ENCODE measurements around the gene ERG28.
A peak's percentile ranks its signal among the peaks of the same experiment; 100 is the strongest.

The ERG28 gene

DNA sequence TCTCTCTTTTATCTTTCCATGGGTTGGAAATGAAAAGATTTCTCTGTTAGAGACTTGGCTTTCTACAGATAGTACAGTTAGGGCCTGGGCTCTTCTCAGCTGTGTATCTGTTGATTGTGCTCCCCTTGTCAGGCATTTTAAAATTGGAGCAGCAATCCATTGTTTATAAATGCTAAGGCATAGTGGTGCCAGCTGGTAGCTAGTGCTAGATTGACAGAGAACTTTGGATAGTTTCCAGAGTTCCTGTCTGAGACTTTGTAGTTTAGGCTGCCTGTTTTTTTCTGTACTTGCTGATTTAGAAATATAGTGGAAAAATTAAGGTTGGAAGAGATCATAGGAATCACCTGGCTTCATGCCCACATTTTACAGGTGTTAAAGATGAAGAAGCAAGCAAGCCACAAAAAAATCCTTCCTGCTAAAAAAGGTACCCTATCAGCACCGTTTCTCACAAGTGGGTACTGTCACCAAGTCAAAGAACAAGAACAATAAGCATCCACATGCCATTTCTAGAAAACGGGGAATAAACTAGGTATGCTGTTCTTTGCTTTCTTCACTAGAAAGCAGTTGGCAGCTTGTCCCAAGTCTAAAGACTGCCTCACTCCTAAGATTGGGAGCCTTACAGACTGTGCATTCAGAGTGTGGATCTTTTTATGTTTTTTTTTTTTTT lies 6.6 kb upstream of the ERG28 start:
- H4K20me1 ChIP-seq (ENCODE audit: insufficient read depth) = no peaks in the 10 kb centered on the region
- no peaks in the 10 kb centered on the region for H3K4me1 ChIP-seq (ENCODE audit: low read depth, poor library complexity, severe bottlenecking)
- no peak overlapping the region for H3K4me3 ChIP-seq (IDR thresholded peaks at IDR 0.05; ENCODE audit: insufficient read depth, low read depth, low read length)
- no peak overlapping the region for H2AFZ ChIP-seq (ENCODE audit: low read depth)
- no peak overlapping the region for H3K27ac ChIP-seq
- H3K36me3 ChIP-seq (ENCODE audit: insufficient read depth) = no peaks in the 10 kb centered on the region
- TF ChIP-seq, protein P1, sequence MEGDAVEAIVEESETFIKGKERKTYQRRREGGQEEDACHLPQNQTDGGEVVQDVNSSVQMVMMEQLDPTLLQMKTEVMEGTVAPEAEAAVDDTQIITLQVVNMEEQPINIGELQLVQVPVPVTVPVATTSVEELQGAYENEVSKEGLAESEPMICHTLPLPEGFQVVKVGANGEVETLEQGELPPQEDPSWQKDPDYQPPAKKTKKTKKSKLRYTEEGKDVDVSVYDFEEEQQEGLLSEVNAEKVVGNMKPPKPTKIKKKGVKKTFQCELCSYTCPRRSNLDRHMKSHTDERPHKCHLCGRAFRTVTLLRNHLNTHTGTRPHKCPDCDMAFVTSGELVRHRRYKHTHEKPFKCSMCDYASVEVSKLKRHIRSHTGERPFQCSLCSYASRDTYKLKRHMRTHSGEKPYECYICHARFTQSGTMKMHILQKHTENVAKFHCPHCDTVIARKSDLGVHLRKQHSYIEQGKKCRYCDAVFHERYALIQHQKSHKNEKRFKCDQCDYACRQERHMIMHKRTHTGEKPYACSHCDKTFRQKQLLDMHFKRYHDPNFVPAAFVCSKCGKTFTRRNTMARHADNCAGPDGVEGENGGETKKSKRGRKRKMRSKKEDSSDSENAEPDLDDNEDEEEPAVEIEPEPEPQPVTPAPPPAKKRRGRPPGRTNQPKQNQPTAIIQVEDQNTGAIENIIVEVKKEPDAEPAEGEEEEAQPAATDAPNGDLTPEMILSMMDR (conservative IDR thresholded peaks at IDR 0.05; ENCODE audit: low read depth, low read length) = no peak
- no peaks in the 10 kb centered on the region for H3K27me3 ChIP-seq (ENCODE audit: insufficient read depth, low read depth)
- H3K4me2 ChIP-seq = no peak overlapping the region
- no peak overlapping the region for H3K9ac ChIP-seq
- H3K79me2 ChIP-seq (ENCODE audit: insufficient read depth, low read depth) = no peaks in the 10 kb centered on the region

DNA sequence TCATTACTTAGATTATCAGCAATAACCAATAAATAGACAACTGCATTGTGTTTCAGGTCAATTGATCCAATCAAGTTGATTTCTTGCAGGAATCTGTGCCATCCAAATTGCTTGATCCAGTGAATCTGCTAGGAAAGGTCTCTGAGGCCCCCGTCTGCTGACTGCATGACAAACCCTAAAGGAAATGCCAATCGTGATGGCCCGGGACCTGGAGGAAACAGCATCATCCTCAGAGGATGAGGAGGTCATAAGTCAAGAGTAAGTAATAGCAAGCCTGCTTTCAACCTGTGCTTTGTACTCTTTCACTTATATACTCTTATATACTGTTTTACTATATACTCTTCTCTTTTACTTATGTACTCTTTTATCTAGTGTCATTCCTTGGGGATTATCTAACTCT lies 2.3 kb upstream of the ERG28 start:
- Histone ChIP-seq H3K4me2 (no peak overlapping the region), H3K79me2 (ENCODE audit: insufficient read depth, low read depth) (no peaks in the 10 kb centered on the region), H3K4me3 (IDR thresholded peaks at IDR 0.05; ENCODE audit: insufficient read depth, low read depth, low read length) (no peak overlapping the region), H3K4me1 (ENCODE audit: low read depth, poor library complexity, severe bottlenecking) (peaks cover 6% of the 10 kb centered on the region), H3K36me3 (ENCODE audit: insufficient read depth) (no peaks in the 10 kb centered on the region), H3K27me3 (ENCODE audit: insufficient read depth, low read depth) (no peaks in the 10 kb centered on the region), H3K27ac (no peak overlapping the region), H4K20me1 (ENCODE audit: insufficient read depth) (no peaks in the 10 kb centered on the region), H3K9ac (no peak overlapping the region), H2AFZ (ENCODE audit: low read depth) (no peak overlapping the region)
- TF ChIP-seq, protein P1 (conservative IDR thresholded peaks at IDR 0.05; ENCODE audit: low read depth, low read length) = no peak

DNA sequence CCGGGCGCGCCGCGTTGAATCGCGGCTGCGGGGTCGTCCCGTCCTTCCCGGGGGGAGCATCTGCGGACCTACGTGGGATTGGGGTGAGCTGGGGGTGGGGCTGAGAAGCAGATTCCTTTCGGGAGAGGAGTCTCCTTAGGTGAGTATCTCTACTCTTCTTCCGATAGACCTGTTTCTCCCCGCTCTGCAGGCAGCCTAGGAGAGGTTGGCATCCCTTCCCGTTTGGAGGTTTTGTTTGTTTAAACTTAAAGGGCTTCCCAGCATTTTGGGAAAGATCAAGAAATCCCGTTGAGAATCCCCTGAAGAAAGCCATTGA lies 781 bp upstream of the ERG28 start:
- H3K4me1 ChIP-seq (ENCODE audit: low read depth, poor library complexity, severe bottlenecking) = peaks cover 6% of the 10 kb centered on the region
- no peaks in the 10 kb centered on the region for H4K20me1 ChIP-seq (ENCODE audit: insufficient read depth)
- H3K4me3 ChIP-seq (IDR thresholded peaks at IDR 0.05; ENCODE audit: insufficient read depth, low read depth, low read length) = no peak overlapping the region
- peak overlapping the region; percentile 39 for H2AFZ ChIP-seq (ENCODE audit: low read depth)
- peak overlapping the region; percentile 80 for H3K4me2 ChIP-seq
- H3K36me3 ChIP-seq (ENCODE audit: insufficient read depth) = no peaks in the 10 kb centered on the region
- no peaks in the 10 kb centered on the region for H3K27me3 ChIP-seq (ENCODE audit: insufficient read depth, low read depth)
- peak overlapping the region; percentile 63 for H3K27ac ChIP-seq
- peak overlapping the region; percentile 76 for H3K9ac ChIP-seq
- TF ChIP-seq, protein P1 (conservative IDR thresholded peaks at IDR 0.05; ENCODE audit: low read depth, low read length) = no peak
- no peaks in the 10 kb centered on the region for H3K79me2 ChIP-seq (ENCODE audit: insufficient read depth, low read depth)

DNA sequence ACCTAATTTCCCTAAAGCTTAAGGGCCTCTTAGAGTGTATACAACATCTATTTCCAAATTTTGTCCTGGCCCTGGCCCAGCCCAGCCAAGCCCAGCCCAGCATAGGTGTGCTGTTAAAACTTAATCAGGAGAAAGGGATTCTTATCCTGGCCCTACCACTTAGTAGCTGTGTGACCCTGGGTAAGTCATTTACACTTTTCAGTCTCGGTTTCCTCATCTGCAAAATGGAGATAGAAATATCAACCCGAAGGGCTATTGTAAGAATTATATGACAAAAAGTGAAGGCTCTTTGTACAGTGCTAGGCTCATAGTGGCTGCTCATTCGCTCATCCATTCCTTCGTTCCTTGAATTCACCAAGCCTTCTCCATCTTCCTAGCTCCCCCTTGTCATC lies 442 bp downstream of the ERG28 start:
- TF ChIP-seq, protein P1 (conservative IDR thresholded peaks at IDR 0.05; ENCODE audit: low read depth, low read length) = no peak
- Histone ChIP-seq H3K36me3 (ENCODE audit: insufficient read depth) (no peaks in the 10 kb centered on the region), H4K20me1 (ENCODE audit: insufficient read depth) (no peaks in the 10 kb centered on the region), H2AFZ (ENCODE audit: low read depth) (peak overlapping the region; percentile 69; the same call in 1 of the 2 replicates), H3K79me2 (ENCODE audit: insufficient read depth, low read depth) (no peaks in the 10 kb centered on the region), H3K27ac (no peak overlapping the region), H3K9ac (peak overlapping the region; percentile 26; the same call in 1 of the 2 replicates), H3K4me1 (ENCODE audit: low read depth, poor library complexity, severe bottlenecking) (peaks cover 6% of the 10 kb centered on the region), H3K4me2 (peak overlapping the region; percentile 76), H3K27me3 (ENCODE audit: insufficient read depth, low read depth) (no peaks in the 10 kb centered on the region), H3K4me3 (IDR thresholded peaks at IDR 0.05; ENCODE audit: insufficient read depth, low read depth, low read length) (no peak overlapping the region)
